DMS 273 (cell line): ENCODE data around the gene DBN1.

Source experiments
- DNase-seq: peaks from one replicate; lab custom pipeline; 2025; ENCODE audit not compliant: unreplicated experiment; lab: John Stamatoyannopoulos, UW

Gene DBN1

DNA sequence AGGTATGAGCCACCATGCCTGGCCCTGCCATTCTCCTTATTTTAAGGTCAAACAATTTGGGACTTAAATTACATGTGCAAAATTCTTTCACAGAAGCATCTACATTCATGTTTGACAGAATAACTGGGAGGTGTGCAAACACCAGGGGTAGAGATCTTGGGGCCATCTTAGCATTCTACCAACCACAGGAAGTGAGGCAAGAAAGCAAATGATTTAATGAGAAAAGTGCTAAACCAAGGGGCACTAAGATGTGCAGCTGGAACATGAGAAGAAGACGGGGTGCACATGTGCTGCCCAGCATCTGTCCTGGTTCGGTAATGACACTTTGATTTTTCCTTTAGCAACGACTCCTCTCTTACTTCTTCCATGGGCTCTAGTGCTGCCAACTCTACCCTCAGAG lies 62.9 kb downstream of the DBN1 start:
- DNase-seq = no peak

DNA sequence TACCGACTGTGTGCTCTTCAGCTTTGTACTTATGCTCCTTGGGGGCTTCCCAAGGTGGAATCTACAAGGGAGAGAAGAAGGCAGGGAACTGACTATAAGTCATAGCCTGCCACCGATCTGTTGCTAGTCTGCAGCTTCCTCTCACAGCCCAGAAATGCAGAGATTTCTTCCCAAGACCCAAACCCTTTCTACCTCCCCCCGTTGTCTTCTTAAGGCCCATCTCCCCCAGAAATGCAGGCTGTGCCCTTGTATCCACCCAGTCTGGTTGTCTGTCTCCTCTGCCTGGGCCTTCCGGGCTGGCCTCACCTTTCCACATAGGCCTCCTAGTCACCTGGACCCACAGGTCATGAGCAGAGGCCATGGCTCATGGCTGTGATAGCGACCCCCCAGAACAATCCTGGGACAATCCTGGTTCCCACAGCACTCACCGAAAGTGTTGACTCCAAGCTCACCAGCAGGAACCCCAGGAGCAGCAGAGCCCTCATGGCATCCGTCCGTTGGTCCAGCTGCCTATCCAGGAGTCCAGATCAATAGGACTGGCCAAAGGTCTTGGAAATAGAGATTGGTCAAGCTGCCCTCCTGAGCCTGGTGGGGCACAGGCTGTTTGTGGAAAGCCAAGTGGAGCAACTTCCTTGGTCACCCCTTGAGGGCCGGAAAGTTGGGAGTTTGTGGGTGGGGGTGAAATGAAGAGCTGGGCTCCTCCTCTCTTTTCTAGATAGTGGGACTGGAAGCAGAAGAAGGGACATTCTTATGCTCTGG lies 64.2 kb downstream of the DBN1 start, which contains the start of gene F12:
Gene F12 (minus strand): TSS at position 522 of the 759 bp plus-strand sequence. CDS start 37 bp downstream, at position 485.
- no peak for DNase-seq
